Measurements from ENCODE around the gene ANK3. TPM values are rescaled to one million over a fixed set of nuclear protein-coding genes. Genes with fewer than 3 reads are reported as not detected.

ANK3 gene
- total and polyA plus RNA-seq, 2 donors (not counting 3 experiments of a cell fraction or from before 2014, with no cell fraction given), result 0.88 to 8.5 TPM

GRCh38 chr10:60380781-60381180 is 8.9 kb downstream of the ANK3 start:
- CTCF ChIA-PET, result no interaction called here
- Histone ChIP-seq H4K20me1 (replicated peaks; ENCODE audit: control insufficient read depth, extremely low read depth, insufficient read depth, low read length) (no peaks in the 10 kb centered on the region), H3K4me1 (ENCODE audit: control insufficient read depth, extremely low read depth, insufficient read depth, low read length) (peaks cover 17% of the 10 kb centered on the region), H3K9ac (replicated peaks; ENCODE audit: extremely low read depth, insufficient read depth, low read length) (no peak overlapping the region), H3K9me3 (replicated peaks; ENCODE audit: control insufficient read depth, insufficient read depth, low read length) (no peaks in the 10 kb centered on the region), H3K27ac (ENCODE audit: insufficient read depth, low read depth, low read length) (no peak overlapping the region), H3K9me1 (replicated peaks; ENCODE audit: control insufficient read depth, extremely low read depth, insufficient read depth, low read length) (no peaks in the 10 kb centered on the region), H3K4me3 (replicated peaks in 1 of 3; ENCODE audit: insufficient read depth in 1 of 3, low read depth in 1 of 3, low read length in 3 of 3) (no peak overlapping the region), H3K4me2 (ENCODE audit: insufficient read depth, low read length) (no peak overlapping the region), H3K27me3 (ENCODE audit: control insufficient read depth in 2 of 2, insufficient read depth in 2 of 2, low read length in 2 of 2) (no peaks in the 10 kb centered on the region), H3K36me3 (ENCODE audit: control insufficient read depth in 2 of 2, extremely low read depth in 1 of 2, insufficient read depth in 2 of 2, low read length in 2 of 2) (no peaks in the 10 kb centered on the region), H3K79me2 (ENCODE audit: control insufficient read depth, insufficient read depth, low read length) (no peaks in the 10 kb centered on the region), H2AFZ (ENCODE audit: low read depth, low read length) (no peak overlapping the region)
- POLR2A ChIA-PET, result no interaction called here
- no peak for DNase-seq (ENCODE audit: low read depth, low spot score)
- dilution Hi-C loops (cut with MboI; ENCODE audit: extremely low pct_ligation_motif_present, low sequenced_read_pairs), result no loop called here
- TF ChIP-seq MAX (IDR thresholded peaks at IDR 0.05; ENCODE audit: insufficient read depth, insufficient read length), result no peak
- TF ChIP-seq CTCF (IDR thresholded peaks at IDR 0.05; ENCODE audit: extremely low read depth in 1 of 2, insufficient read depth in 1 of 2, low read depth in 1 of 2, low read length in 2 of 2), result no peak
- FAIRE-seq, result no peak
- intact Hi-C loops (cut with micrococcal nuclease), result no loop called here
- no TSS peak for BruUV-seq (replicated peaks)

GRCh38 chr10:60377955-60378354 is 11.7 kb downstream of the ANK3 start:
- FAIRE-seq (peak; percentile 59), DNase-seq (ENCODE audit: low read depth, low spot score) (no peak)
- no TSS peak for BruUV-seq (replicated peaks)
- Histone ChIP-seq H3K27me3 (ENCODE audit: control insufficient read depth in 2 of 2, insufficient read depth in 2 of 2, low read length in 2 of 2) (no peaks in the 10 kb centered on the region), H3K4me1 (ENCODE audit: control insufficient read depth, extremely low read depth, insufficient read depth, low read length) (no peaks in the 10 kb centered on the region), H3K27ac (ENCODE audit: insufficient read depth, low read depth, low read length) (no peak overlapping the region), H3K4me2 (ENCODE audit: insufficient read depth, low read length) (no peak overlapping the region), H3K79me2 (ENCODE audit: control insufficient read depth, insufficient read depth, low read length) (no peaks in the 10 kb centered on the region), H2AFZ (ENCODE audit: low read depth, low read length) (no peak overlapping the region), H3K9ac (replicated peaks; ENCODE audit: extremely low read depth, insufficient read depth, low read length) (no peak overlapping the region), H3K4me3 (replicated peaks in 1 of 3; ENCODE audit: insufficient read depth in 1 of 3, low read depth in 1 of 3, low read length in 3 of 3) (no peak overlapping the region), H3K9me1 (replicated peaks; ENCODE audit: control insufficient read depth, extremely low read depth, insufficient read depth, low read length) (no peaks in the 10 kb centered on the region), H4K20me1 (replicated peaks; ENCODE audit: control insufficient read depth, extremely low read depth, insufficient read depth, low read length) (no peaks in the 10 kb centered on the region), H3K9me3 (replicated peaks; ENCODE audit: control insufficient read depth, insufficient read depth, low read length) (no peaks in the 10 kb centered on the region), H3K36me3 (ENCODE audit: control insufficient read depth in 2 of 2, extremely low read depth in 1 of 2, insufficient read depth in 2 of 2, low read length in 2 of 2) (no peaks in the 10 kb centered on the region)
- ChIA-PET POLR2A (no interaction called here), CTCF (interaction anchor here (1.3 to 1.4 kb wide), 2 partner anchors 42 to 174 kb away, joined by 3 to 6 read pairs; no protein-coding TSS in a partner anchor)
- intact Hi-C loops (cut with micrococcal nuclease), result no loop called here
- TF ChIP-seq EZH2 (IDR thresholded peaks at IDR 0.05; ENCODE audit: borderline replicate concordance, low read depth, low read length, severe bottlenecking), result no peak
- TF ChIP-seq FOS (IDR thresholded peaks at IDR 0.05; ENCODE audit: borderline replicate concordance, insufficient read depth, low read length), result peak; percentile 48
- dilution Hi-C loops (cut with MboI; ENCODE audit: extremely low pct_ligation_motif_present, low sequenced_read_pairs), result no loop called here
